Pancreas (tissue), 10 donors: ENCODE results near the gene KSR2. TPM values are rescaled to one million over a fixed set of nuclear protein-coding genes. Genes with fewer than 3 reads are reported as not detected.

Experiments
- ATAC-seq, 4 donors: fragments of 200-7000 bp; cut with Tn5 transposase; one replicate each; pipeline versions ENCODE4 v1.8.0 to v1.9.1; 2020; ENCODE audit warnings: mild to moderate bottlenecking in 4 of 4, moderate library complexity in 4 of 4
- DNase-seq, 6 donors: peaks; one replicate each; pipeline ENCODE4 v3.0.0-alpha.2; 2020
- FAIRE-seq: peaks from 2 replicates; lab custom pipeline; 2012; peaks lifted over from hg19 to GRCh38; lab: Jason Lieb, UNC
- H3K27ac ChIP-seq, 4 donors: fragments of 200-600 bp; sonication (generic); 1 replicate in 3 of 4; 2 replicates in 1 of 4; pipeline versions ENCODE4 v1.5.0 to v1.8.0; 2020
- H3K27me3 ChIP-seq, 4 donors: fragments of 200-600 bp; one replicate each; pipeline ENCODE4 v1.8.0; 2021
- H3K36me3 ChIP-seq, 3 donors: fragments of 200-600 bp; sonication (generic) in 1 of 3; one replicate each; pipeline versions ENCODE4 v1.5.0 to v1.8.0; 2020 to 2021
- H3K4me1 ChIP-seq, 3 donors: fragments of 200-600 bp; one replicate each; pipeline ENCODE4 v1.8.0; 2021
- H3K4me3 ChIP-seq, 4 donors: fragments of 200-600 bp; sonication (generic) in 2 of 4; one replicate each; pipeline versions ENCODE4 v1.5.0 to v1.8.0; 2020 to 2021
- H3K9me3 ChIP-seq, 4 donors: fragments of 200-600 bp; one replicate each; pipeline ENCODE4 v1.8.0; 2021
- WGBS, 2 donors: extraction: QIAGEN DNeasy Blood & Tissue Kit; methylation state at CpG; one replicate each; pipeline ENCODE4 v1.1.7; 2013; 5-methylcytosine and 5-hydroxymethylcytosine counted together
- intact Hi-C, 3 donors: fragments of 100-400 bp; cut with DNase I; formaldehyde crosslinking; loops; one replicate each; pipeline versions ENCODE4 v1.11.1 to v1.14.2; 2022
- polyA plus RNA-seq, 2 donors: library from polyadenylated mRNA; stranded (reverse); fragments of 200-250 nt; gene quantifications; one replicate each; pipeline ENCODE4 v1.2.3, GENCODE V29; 2013
- total RNA-seq, 6 donors: library from RNA; stranded (reverse); fragmentation: NEBNext Ultra II Directional in 4 of 6; extraction: Animal tissue kit (Norgen Biotek cat#: 25700) in 4 of 6; gene quantifications; one replicate each; pipeline versions ENCODE4 v1.2.1 to v1.2.4, GENCODE V29; 2021 to 2023
- TF ChIP-seq, protein P1 (sequence below), 4 donors: fragments of 200-600 bp; sonication (generic) in 3 of 4; IDR thresholded peaks; one replicate each; pipeline versions ENCODE4 v1.5.0 to v1.8.0; 2021; ENCODE audit warnings: antibody characterized with exemption in 4 of 4
- donor health status: healthy with polysubstance abuse.
- donor health status: DM: no; HTN: no; CAD: no; lungs with moderate emphysema.
- donor health status: DM: no; HTN: no; CAD: no.
- donor health status: control.
- donor health status: control.
- donor health status: Bipolar disorder and iron deficiency.
- donor health status: DM: yes; HTN: yes; CAD: no.
- donor health status: DM: no; HTN: no; CAD: no.
- donor health status: DM: no; HTN: no; CAD: no.
- donor health status: DM: yes; HTN: yes; CAD: no.

KSR2 gene
- total and polyA plus RNA-seq, 8 donors, result 0.68 to 1.8 (median 1.3) TPM

GRCh38 chr12:117490130-117490529 lies 478.7 kb downstream of the KSR2 start:
- TF ChIP-seq, protein P1, sequence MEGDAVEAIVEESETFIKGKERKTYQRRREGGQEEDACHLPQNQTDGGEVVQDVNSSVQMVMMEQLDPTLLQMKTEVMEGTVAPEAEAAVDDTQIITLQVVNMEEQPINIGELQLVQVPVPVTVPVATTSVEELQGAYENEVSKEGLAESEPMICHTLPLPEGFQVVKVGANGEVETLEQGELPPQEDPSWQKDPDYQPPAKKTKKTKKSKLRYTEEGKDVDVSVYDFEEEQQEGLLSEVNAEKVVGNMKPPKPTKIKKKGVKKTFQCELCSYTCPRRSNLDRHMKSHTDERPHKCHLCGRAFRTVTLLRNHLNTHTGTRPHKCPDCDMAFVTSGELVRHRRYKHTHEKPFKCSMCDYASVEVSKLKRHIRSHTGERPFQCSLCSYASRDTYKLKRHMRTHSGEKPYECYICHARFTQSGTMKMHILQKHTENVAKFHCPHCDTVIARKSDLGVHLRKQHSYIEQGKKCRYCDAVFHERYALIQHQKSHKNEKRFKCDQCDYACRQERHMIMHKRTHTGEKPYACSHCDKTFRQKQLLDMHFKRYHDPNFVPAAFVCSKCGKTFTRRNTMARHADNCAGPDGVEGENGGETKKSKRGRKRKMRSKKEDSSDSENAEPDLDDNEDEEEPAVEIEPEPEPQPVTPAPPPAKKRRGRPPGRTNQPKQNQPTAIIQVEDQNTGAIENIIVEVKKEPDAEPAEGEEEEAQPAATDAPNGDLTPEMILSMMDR (IDR thresholded peaks at IDR 0.05), result no peak
- peaks cover 0 to 5% (median 5%) of the 10 kb centered on the region in 3 donors for H3K4me1 ChIP-seq
- 90 to 93% methylated on average over 3 of the region's 3 CpGs for WGBS, 2 donors

DNA sequence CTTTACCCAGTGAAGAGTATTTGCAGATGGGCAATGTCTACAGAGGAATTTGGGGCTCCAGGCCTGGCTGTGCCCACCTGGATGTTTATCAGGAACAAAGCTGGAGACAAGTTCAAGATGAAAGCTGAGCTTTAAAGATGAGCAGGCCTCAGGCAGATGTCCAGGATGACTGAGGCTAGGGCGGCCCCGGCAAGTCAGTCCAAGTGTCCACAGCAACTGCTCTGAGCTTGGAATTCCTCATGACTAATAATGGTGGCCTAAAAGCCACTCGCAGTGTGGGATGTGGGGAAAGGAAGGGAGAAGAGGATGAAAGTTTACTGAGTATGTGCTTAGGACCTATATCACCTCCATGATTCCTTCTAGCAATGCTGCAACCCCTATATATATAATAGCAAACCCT lies 479.1 kb downstream of the KSR2 start:
- H3K9me3 ChIP-seq, result no peaks in the 10 kb centered on the region
- no peak for ATAC-seq
- 93 to 94% methylated on average over 3 of the region's 3 CpGs for WGBS, 2 donors

More at GRCh38 chr12:117490130-117490529, 478.7 kb downstream of the KSR2 start:
- Histone ChIP-seq H3K27me3 (no peaks in the 10 kb centered on the region), H3K27ac (no peak overlapping the region), H3K36me3 (no peaks in the 10 kb centered on the region), H3K9me3 (no peaks in the 10 kb centered on the region), H3K4me3 (no peak overlapping the region)
- ATAC-seq (no peak), DNase-seq (no peak), FAIRE-seq (no peak)
- intact Hi-C loops, result no loop called here

DNA sequence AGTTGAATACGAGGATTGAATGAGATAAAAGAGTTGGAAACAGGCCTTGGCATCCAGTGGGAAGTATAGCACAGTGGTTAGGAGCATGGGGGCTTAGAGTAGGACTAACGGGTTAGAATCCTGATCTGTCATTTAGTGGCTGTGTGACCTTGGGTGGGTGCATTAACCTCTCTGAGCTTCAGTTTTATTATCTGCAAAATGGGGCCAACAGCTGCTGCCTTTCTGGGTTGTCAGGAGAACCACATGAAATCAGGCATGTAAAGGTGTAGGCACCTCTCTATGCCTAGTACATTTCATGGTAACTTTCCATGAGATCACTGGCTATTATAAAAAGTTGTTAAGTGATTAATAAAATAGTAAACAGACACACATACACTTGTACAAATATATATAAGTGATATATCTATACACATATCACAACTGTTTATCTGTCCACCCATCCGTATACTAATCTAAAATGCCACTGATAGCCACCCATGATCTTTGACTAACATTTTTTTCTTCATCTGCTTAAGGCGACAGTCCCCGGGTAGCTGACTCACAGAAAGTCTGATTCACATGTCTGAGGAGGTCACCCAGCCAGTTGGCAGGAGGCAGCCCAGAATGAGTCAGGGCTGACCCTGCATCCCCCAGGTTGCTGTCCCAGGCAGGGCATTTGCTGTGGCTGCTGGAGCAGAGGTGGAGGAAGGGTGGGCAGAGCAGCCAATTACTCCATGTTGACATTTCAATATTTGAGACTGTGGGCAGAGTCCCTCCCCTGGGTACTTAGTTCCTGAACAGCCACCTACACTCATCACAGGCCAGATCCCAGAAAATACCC lies 481.7 kb downstream of the KSR2 start:
- no peaks in the 10 kb centered on the region for H3K4me1 ChIP-seq
- peak; percentile 82 to 96 (median 92) for ATAC-seq
- TF ChIP-seq, protein P1 (IDR thresholded peaks at IDR 0.05), result no peak
- H3K27me3 ChIP-seq, result no peaks in the 10 kb centered on the region
- WGBS, 2 donors, result 52 to 58% methylated on average over 5 of the region's 5 CpGs
- H3K9me3 ChIP-seq, result no peaks in the 10 kb centered on the region
- H3K36me3 ChIP-seq, result no peaks in the 10 kb centered on the region
- no peak for FAIRE-seq
- H3K4me3 ChIP-seq, result no peak overlapping the region
- no peak overlapping the region for H3K27ac ChIP-seq
- DNase-seq, result peak in 5 of 6 donors; percentile 17 to 69 (median 62)
- intact Hi-C loops, result no loop called here

More for the DNA sequence above, 479.1 kb downstream of the KSR2 start:
- DNase-seq, result no peak
- no peak overlapping the region for H3K27ac ChIP-seq
- H3K4me1 ChIP-seq, result peaks cover 0 to under 1% (median under 1%) of the 10 kb centered on the region in 3 donors
- H3K27me3 ChIP-seq, result no peaks in the 10 kb centered on the region
- H3K36me3 ChIP-seq, result no peaks in the 10 kb centered on the region
- no peak overlapping the region for H3K4me3 ChIP-seq
- intact Hi-C loops, result no loop called here
- TF ChIP-seq, protein P1 (IDR thresholded peaks at IDR 0.05), result no peak
- FAIRE-seq, result no peak

- Histone ChIP-seq H3K27ac (no peak overlapping the region), H3K27me3 (no peaks in the 10 kb centered on the region), H3K4me1 (no peaks in the 10 kb centered on the region), H3K4me3 (no peak overlapping the region), H3K36me3 (no peaks in the 10 kb centered on the region), H3K9me3 (no peaks in the 10 kb centered on the region)
- no peak for FAIRE-seq
- DNase-seq, result no peak
- intact Hi-C loops, result no loop called here
- TF ChIP-seq, protein P1 (IDR thresholded peaks at IDR 0.05), result no peak
- ATAC-seq, result peak in 1 of 4 donors; percentile 19
- 79 to 80% methylated on average over 10 of the region's 10 CpGs for WGBS, 2 donors
Measured at GRCh38 chr12:117485984-117486839, 482.6 kb downstream of the KSR2 start.
